NCI-H345 treated with DMSO at 0.1 percent for 48 hours (cell line): ENCODE data around the gene JUP.
"Not testable (repeated sequence)": the region's sequence is repeated elsewhere in the genome, so short reads cannot be mapped to it uniquely, and the experiment has no call there.

Experiments used
- DNase-seq: peaks from one replicate; lab custom pipeline; 2025; ENCODE audit not compliant: unreplicated experiment; lab: John Stamatoyannopoulos, UW

Gene JUP

GRCh38 chr17:41781404-41782110, 5.0 kb downstream of the JUP start:
- DNase-seq: no peak

GRCh38 chr17:41779954-41780353, 6.6 kb downstream of the JUP start:
- DNase-seq: no peak

GRCh38 chr17:41777574-41778188, 8.8 kb downstream of the JUP start:
- DNase-seq: peak; percentile 72

GRCh38 chr17:41777157-41777573, 9.3 kb downstream of the JUP start:
- DNase-seq: no peak

GRCh38 chr17:41776262-41776900, 10.1 kb downstream of the JUP start:
- DNase-seq: not testable (repeated sequence)

- DNase-seq: no peak
These were observed 10.9 kb downstream of the JUP start for GRCh38 chr17:41775394-41776226.

GRCh38 chr17:41773731-41774193, 12.7 kb downstream of the JUP start:
- DNase-seq: no peak

GRCh38 chr17:41773190-41773588, 13.3 kb downstream of the JUP start:
- no peak for DNase-seq

- DNase-seq: no peak
These were observed 13.8 kb downstream of the JUP start for GRCh38 chr17:41772586-41773189.

- DNase-seq: no peak
These were observed 14.3 kb downstream of the JUP start for GRCh38 chr17:41772218-41772585.

GRCh38 chr17:41771389-41772206, 14.9 kb downstream of the JUP start:
- no peak for DNase-seq

- no peak for DNase-seq
These were observed 16.5 kb downstream of the JUP start for GRCh38 chr17:41769985-41770384.

- DNase-seq: no peak
These were observed 17.1 kb downstream of the JUP start for GRCh38 chr17:41769346-41769862.

- no peak for DNase-seq
These were observed 17.7 kb downstream of the JUP start for GRCh38 chr17:41768682-41769288.

GRCh38 chr17:41767324-41768042, 19.0 kb downstream of the JUP start:
- no peak for DNase-seq

- no peak for DNase-seq
These were observed 20.4 kb downstream of the JUP start for GRCh38 chr17:41766135-41766534.

GRCh38 chr17:41763327-41763726, 23.2 kb downstream of the JUP start:
- DNase-seq: no peak

GRCh38 chr17:41762841-41763240, 23.7 kb downstream of the JUP start:
- no peak for DNase-seq

GRCh38 chr17:41762391-41762790, 24.1 kb downstream of the JUP start:
- DNase-seq: no peak
